HEK293T (cell line): Measurements from ENCODE around the gene GLRX3.

Experiments
- BHLHE40 ChIP-seq: fragments of 450-650 bp; IDR thresholded peaks from 2 replicates; pipeline ENCODE4 v1.6.1; 2016; ENCODE audit warnings: mild to moderate bottlenecking, moderate library complexity, borderline replicate concordance
- ELF4 ChIP-seq: fragments of 450-650 bp; IDR thresholded peaks from 2 replicates; pipeline ENCODE4 v1.6.1; 2017; ENCODE audit warnings: antibody characterized with exemption
- FOXA1 ChIP-seq: fragments of 450-650 bp; IDR thresholded peaks from 2 replicates; pipeline ENCODE4 v1.6.1; 2016; ENCODE audit warnings: mild to moderate bottlenecking
- FOXK2 ChIP-seq: fragments of 450-650 bp; IDR thresholded peaks from 2 replicates; pipeline ENCODE4 v1.6.1; 2016; ENCODE audit warnings: mild to moderate bottlenecking
- FOXM1 ChIP-seq: fragments of 450-650 bp; IDR thresholded peaks from 2 replicates; pipeline ENCODE4 v1.6.1; 2017; ENCODE audit warnings: mild to moderate bottlenecking, borderline replicate concordance
- HDGF ChIP-seq: fragments of 450-650 bp; IDR thresholded peaks from 2 replicates; pipeline ENCODE4 v1.6.1; 2017; ENCODE audit warnings: antibody characterized with exemption, borderline replicate concordance
- NFRKB ChIP-seq: fragments of 450-650 bp; IDR thresholded peaks from 2 replicates; pipeline ENCODE4 v1.6.1; 2016; ENCODE audit warnings: mild to moderate bottlenecking, moderate library complexity
- SP1 ChIP-seq: fragments of 450-650 bp; IDR thresholded peaks from 2 replicates; pipeline ENCODE4 v1.6.1; 2017
- SUZ12 ChIP-seq: fragments of 450-650 bp; IDR thresholded peaks from 2 replicates; pipeline ENCODE4 v1.6.1; 2016; ENCODE audit warnings: mild to moderate bottlenecking
- TARDBP ChIP-seq: fragments of 450-650 bp; IDR thresholded peaks from 2 replicates; pipeline ENCODE4 v1.6.1; 2016
- ZNF384 ChIP-seq: fragments of 450-650 bp; IDR thresholded peaks from 2 replicates; pipeline ENCODE4 v1.6.1; 2016
- TF ChIP-seq, protein P1 (sequence below): fragments of 450-650 bp; IDR thresholded peaks from 2 replicates; pipeline ENCODE4 v1.6.1; 2016

DNA sequence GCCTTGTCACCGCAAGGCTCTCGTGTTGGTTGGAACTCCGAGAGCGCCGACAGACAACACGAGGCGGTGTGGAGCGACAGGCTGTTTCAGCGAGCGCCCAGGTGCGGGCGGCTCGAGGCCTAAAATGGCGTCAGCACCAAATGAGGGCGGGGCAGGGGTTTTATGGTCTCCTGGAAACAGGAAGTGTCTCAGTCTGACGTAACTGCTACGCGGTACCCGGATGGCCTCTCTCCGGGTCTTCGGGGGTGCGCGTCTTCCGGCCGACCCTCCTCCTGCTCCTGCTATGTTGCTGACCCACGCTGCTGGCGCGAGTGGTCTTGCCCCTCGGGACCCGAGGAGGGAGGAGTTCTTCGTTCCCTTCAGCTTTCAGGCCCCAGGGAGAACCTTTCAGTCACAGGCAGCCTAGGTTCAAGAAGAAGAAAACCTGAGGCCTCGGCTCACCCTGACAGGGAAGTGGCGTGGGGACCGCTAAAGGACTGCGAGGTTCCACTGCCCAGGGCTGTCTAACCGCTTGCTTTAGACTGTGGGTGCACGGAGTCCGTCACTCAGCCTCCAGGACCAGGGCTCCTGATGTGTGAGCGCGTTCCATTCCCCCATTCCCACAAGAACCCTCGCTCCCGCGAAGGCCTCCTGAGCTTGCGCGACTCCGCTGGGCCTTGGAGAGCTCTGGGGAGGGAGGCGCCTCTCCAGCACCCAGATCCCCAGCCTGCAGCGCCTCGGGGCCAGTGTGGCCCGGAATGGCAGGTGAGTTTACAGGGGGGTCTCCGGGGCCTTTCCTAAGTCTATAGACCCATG, 77.3 kb downstream of the GLRX3 start:
- TF ChIP-seq BHLHE40 (no peak), FOXK2 (no peak), FOXM1 (no peak), HDGF (no peak), SP1 (no peak), TARDBP (no peak), NFRKB (no peak), SUZ12 (no peak), FOXA1 (no peak), ELF4 (no peak), ZNF384 (no peak)
- TF ChIP-seq, protein P1, sequence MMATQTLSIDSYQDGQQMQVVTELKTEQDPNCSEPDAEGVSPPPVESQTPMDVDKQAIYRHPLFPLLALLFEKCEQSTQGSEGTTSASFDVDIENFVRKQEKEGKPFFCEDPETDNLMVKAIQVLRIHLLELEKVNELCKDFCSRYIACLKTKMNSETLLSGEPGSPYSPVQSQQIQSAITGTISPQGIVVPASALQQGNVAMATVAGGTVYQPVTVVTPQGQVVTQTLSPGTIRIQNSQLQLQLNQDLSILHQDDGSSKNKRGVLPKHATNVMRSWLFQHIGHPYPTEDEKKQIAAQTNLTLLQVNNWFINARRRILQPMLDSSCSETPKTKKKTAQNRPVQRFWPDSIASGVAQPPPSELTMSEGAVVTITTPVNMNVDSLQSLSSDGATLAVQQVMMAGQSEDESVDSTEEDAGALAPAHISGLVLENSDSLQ: no peak
